HL-60 (cell line): ENCODE measurements around the gene HPCAL1.

Source experiments
- POLR2AphosphoS5 ChIP-seq: IDR thresholded peaks from 2 replicates; pipeline ENCODE4 v1.6.1; 2012; ENCODE audit warnings: low read depth
- REST ChIP-seq: IDR thresholded peaks from 2 replicates; pipeline ENCODE4 v1.6.1; 2012; ENCODE audit warnings: low read depth; ENCODE audit not compliant: insufficient replicate concordance
- TF ChIP-seq, protein P1 (sequence below): IDR thresholded peaks from one replicate; pipeline ENCODE4 v1.5.1; 2011; ENCODE audit warnings: low read length, control low read depth, inconsistent platforms; ENCODE audit not compliant: insufficient read depth

DNA sequence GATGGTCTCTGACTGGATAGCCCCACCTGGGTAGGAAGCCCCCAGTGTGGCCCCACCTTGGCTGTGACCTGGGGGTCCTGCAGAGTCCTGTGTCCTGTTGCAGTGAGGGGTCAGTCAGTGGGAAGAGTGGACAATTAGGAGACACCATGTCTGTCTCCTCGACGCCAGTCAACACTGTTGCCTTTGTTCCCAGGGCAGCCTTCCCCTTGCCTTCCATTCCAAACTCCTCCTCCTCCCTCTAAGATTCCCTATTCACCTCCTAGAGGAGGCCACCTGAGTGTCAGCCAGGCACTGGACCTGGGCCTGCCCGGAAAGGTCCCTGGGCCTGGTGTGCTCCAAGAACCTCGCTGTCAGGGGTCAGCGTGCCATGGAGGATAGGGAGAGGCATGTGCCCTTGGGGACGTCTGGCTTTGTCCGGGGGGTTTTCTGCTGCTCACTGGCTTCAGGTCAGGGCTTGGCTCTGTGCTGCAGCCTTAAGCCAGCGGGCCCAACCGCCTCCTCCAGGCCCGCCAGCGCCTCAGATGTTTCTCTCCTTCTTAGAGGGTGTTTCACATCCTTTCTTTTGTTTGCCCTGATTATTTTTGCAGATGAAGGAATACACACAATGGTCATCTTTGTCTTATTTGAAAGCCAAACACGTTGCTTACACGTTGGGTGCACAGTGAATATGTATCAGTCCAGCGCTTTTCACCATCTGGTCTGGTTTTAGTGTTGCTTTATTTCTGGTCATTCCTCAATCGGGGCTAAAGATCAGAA, 68.9 kb downstream of the HPCAL1 start:
- TF ChIP-seq, protein P1, sequence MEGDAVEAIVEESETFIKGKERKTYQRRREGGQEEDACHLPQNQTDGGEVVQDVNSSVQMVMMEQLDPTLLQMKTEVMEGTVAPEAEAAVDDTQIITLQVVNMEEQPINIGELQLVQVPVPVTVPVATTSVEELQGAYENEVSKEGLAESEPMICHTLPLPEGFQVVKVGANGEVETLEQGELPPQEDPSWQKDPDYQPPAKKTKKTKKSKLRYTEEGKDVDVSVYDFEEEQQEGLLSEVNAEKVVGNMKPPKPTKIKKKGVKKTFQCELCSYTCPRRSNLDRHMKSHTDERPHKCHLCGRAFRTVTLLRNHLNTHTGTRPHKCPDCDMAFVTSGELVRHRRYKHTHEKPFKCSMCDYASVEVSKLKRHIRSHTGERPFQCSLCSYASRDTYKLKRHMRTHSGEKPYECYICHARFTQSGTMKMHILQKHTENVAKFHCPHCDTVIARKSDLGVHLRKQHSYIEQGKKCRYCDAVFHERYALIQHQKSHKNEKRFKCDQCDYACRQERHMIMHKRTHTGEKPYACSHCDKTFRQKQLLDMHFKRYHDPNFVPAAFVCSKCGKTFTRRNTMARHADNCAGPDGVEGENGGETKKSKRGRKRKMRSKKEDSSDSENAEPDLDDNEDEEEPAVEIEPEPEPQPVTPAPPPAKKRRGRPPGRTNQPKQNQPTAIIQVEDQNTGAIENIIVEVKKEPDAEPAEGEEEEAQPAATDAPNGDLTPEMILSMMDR: no peak
- TF ChIP-seq POLR2AphosphoS5 (no peak), REST (no peak)
